HG03066 (cell line): ENCODE measurements around the gene CFAP157.

Source experiments
- ATAC-seq: cut with Tn5 transposase; IDR thresholded peaks from one replicate; pipeline ENCODE4 v1.9.1; 2021; ENCODE audit warnings: low read depth; ENCODE audit not compliant: unreplicated experiment

CFAP157 gene

GRCh38 chr9:127706836-127707241, at the start of gene CFAP157:
TSS of gene CFAP157 (plus strand) at chr9:127706988. CDS start at chr9:127707032, 44 bp downstream.
- no peak for ATAC-seq

DNA sequence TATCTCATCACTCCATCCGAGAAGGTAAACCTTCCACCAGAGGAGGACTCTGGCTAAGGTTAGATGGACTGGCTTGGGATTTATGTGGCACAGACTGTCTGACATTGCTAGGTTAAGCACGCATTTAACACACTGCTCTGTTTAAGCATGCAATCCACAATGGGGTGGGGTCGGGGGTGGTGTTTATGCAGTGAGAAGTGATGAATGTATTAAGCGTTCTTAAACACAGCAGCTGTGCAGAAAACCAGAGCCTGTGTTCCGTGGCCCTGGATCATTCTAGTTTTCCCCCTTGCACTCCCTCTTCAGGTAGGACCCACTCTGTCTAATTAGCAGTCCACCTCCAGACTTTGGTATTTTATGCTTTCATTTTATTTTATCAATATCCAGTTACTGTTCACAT, 48.4 kb upstream of the CFAP157 start:
- no peak for ATAC-seq

DNA sequence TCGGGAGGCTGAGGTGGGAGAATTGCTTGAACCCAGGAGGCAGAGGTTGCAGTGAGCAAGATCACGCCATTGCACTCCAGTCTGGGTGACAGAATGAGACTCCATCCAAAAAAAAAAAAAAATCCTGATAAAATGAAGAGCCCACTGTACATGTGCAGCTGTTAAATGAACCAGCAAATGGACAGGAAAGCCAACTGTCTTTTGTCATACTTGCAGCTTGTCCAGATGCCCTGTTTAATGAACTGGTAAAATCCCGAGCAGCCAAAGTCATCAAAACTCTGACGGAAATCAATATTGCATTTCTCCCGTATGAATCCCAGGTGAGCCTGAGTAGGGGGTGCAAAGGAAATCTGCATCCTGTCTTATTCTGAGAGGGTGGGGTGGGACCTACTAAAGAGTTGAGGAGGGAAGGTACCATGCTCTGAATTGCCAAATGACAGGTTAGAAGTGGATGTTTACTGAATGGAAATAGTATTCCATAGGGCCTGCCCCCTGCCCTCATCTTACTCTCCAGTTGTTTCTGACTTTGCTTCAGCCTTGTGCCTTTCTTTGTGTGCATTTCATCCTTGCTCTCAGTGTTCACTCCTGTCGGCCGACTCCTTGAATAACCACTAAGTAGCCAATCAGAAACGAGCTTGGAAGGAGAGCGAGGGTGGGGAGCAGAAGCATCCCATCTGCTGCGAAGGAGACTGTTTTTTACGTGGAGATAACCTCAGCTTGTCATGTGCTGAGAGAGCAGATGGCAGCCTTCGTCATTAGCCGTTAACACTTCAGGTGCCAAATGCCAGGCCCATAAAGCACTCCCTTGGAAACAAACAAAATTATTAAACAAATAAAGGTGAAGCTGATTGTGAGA, 45.7 kb upstream of the CFAP157 start:
- ATAC-seq = no peak

DNA sequence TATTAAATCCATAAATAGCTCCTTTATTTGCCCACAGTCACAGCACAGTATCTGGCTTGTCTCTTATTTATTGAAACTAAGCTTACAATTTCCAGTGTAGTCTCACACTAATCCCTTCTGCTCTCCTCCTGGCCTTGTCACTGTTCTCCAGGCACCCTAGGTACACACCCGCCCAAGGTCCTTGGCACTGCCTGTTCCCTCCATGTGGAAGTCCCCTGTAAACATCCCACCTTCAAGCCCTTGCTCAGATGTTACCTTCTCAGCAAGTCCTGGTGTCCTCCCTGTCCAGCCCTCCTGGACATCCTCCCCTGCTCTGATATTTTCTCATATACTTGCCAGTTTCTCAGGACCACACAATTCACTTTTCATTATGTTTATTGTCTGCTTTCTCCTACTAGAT, 44.2 kb upstream of the CFAP157 start:
- ATAC-seq = no peak

DNA sequence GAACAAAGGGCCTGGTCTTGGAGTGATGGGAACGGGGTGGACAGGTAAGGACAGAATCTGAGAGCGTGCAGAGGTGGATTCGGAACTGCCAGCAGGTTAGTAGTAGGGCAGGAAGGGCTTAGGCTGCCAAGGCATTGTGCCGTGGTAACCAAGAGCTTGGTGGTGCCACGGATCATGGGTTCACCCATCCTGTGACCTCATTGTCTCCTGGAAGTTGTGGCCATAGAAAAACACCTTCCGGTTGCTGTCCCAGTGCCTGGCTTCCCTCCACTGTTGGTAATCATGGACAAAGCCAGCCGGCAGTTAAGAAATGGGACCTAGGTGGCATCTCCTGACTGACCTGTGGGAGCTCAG, 42.5 kb upstream of the CFAP157 start:
- no peak for ATAC-seq

DNA sequence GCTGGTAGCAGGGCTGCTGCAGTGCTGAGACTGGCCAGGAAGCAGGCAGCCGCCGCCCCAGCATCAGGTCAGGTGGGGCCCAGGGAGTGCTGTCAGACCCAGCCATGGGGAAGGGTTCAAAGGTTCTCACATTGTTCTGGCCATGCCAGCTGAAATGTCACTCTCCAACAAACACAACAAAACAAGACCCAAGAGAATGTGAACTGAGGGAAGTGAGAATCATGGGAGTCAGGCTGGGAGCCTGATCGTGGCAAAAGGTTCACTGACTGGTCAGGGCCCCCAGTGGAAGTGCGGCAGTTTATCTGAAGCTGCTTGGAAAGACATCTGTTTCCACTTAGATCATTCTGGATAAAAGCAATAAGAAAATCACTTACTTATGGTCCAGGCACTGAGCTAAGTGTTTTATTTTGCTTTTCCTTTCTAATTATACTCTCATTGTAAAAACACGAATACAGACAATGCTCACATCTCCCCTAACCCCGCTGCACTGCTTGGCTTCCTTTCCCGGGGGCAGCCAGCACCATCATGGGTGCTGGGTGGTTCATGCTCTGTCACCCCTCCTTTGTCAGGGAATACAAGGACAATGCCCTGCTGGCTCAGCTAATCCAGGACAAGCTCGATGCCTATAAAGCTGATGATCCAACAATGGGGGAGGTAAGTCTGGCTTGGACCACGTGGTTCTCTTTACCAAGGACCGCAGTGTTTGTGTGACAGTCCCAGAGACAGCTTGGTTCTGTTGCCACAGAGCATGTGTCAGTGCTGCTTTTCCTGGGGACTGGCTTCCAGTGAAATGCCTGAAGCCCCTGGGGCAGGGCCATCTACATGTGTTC, 41.9 kb upstream of the CFAP157 start:
- ATAC-seq = no peak

DNA sequence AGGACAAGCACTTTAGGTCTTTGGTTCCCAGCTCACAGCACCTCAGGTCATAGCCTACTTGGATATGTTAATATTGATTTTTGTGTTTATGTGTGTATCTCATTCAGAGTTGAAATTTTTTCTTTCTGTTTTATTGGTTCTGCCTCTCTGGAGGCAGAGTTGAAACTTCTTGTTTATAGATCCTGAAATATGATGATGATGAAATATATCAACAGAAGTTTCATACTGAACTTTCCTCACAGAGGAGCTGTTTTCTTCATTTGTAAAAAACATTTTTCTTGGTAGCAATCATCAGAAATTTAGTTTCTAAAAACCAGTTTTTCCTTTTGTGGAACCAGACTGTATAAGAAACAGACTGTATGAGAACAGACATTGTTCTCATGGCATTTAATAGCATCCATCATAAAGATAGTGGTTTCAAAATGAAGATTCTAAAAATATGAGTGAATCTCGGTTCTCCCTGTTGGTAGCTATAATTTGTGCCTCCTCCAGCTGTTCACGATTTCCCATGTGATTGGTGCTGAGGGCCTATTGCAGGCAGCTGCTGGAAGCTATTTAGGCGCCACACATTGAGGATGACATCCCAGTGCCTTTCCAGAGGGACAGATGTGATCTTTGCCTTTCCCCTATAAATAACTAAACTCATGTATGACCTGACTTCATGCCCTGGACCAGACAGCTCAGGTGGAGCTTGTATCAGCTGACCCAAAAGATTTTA, 39.5 kb upstream of the CFAP157 start:
- ATAC-seq = no peak

GRCh38 chr9:127667906-127668305, 38.9 kb upstream of the CFAP157 start:
- ATAC-seq = no peak

GRCh38 chr9:127673234-127673633, 33.6 kb upstream of the CFAP157 start:
- no peak for ATAC-seq

GRCh38 chr9:127676638-127677037, 30.1 kb upstream of the CFAP157 start:
- no peak for ATAC-seq

DNA sequence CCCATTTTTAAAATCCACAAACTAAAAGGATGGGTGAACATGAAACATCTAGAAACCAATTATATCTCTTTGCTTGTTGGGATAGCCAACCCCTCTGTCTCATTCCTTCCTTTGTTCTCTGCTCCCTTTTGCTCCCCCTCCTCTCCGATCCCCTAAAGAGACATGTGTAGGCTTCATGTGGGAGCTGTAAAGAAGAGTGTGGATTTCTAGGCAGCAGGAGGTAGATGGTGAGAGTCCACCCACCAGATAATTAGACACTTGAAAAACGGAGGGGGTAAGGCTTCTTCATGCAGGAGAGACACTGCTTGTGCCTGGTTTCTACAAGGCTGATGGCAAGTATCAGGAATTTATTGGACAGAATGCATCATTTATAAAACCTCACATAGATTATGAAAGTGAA, 27.3 kb upstream of the CFAP157 start:
- no peak for ATAC-seq

DNA sequence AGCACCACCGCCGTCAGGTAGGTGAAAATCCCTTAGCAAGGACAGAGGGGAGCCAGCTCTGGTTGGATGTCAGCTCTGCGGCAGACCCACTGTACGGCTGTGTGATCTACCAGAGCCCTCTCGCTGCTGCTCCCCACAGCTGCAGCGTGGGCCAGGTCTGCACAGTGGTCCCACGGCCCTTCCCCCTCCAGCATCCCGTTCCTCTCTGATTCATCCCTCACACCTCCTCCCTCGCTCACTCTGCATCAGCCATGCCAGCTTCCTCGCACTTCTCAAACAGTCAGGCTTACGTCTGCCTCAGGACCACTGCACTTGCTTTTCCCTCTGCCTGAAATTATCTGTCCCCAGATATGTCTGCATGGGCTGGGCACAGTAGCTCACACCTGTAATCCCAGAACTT, 26.6 kb upstream of the CFAP157 start:
- ATAC-seq = no peak

GRCh38 chr9:127680846-127681245, 25.9 kb upstream of the CFAP157 start:
- ATAC-seq = no peak

- ATAC-seq = no peak
Observed at GRCh38 chr9:127682351-127683136, 24.2 kb upstream of the CFAP157 start.

- ATAC-seq = no peak
Observed at GRCh38 chr9:127683723-127684122, 23.1 kb upstream of the CFAP157 start.

DNA sequence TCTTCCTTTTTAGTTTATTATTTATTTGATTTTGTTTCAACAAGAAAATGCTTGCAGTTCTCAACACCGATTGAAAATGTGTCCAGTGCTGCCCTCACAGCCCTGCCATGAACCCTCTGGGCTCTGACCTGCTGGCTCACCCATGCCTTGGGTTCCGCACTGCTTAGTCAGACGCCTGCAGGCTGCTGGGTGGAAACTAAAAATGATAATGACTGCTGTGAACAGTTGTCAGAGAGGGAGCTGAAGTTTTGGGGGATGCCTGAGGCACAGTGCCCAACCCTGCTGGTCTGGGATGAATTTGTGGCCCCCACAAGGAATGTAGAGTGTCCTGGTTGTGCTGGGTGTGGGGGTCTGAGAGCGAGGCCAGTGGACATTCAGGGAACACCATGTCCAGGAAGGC, 22.2 kb upstream of the CFAP157 start:
- ATAC-seq = no peak

- ATAC-seq = no peak
Observed at GRCh38 chr9:127686461-127687393, 20.1 kb upstream of the CFAP157 start.

- no peak for ATAC-seq
Observed at GRCh38 chr9:127689329-127690000, 17.3 kb upstream of the CFAP157 start.

- no peak for ATAC-seq
Observed at GRCh38 chr9:127690735-127691134, 16.1 kb upstream of the CFAP157 start.
